Gastroesophageal sphincter (tissue), 3 donors: ENCODE measurements around the gene TGFB3.

Experiments
- POLR2AphosphoS5 ChIP-seq: sonication (generic); formaldehyde crosslinking; IDR thresholded peaks from one replicate; pipeline ENCODE4 v1.6.1; 2017; ENCODE audit warnings: antibody characterized with exemption
- TF ChIP-seq, protein P1 (sequence below), 4 experiments: fragments of 200-600 bp in 2 of 4; fragments of 450-650 bp in 2 of 4; sonication (generic) in 1 of 4; IDR thresholded peaks; one replicate each; pipeline ENCODE4 v1.5.1; 2017 to 2019; ENCODE audit warnings: antibody characterized with exemption in 4 of 4, mild to moderate bottlenecking in 2 of 4, moderate library complexity in 2 of 4

DNA sequence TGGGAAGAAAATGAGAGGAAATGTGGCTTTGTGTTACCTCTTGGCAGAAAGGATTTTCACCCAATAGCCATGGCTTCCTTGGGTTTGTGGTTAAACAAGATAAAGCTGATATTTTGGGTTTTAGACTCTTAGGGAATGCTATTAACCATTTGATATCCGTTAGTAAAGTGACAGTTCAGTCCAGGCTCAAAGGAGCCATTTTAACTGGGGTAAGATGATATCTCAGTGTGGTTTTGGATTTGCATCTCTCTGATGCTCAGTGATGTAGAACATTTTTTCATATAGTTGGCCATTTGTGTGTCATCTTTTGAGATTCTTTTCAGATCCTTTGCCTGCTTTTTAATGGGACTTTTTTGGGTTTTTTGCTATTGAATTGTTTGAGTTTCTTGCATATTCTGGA lies 33.9 kb upstream of the TGFB3 start:
- TF ChIP-seq, protein P1, sequence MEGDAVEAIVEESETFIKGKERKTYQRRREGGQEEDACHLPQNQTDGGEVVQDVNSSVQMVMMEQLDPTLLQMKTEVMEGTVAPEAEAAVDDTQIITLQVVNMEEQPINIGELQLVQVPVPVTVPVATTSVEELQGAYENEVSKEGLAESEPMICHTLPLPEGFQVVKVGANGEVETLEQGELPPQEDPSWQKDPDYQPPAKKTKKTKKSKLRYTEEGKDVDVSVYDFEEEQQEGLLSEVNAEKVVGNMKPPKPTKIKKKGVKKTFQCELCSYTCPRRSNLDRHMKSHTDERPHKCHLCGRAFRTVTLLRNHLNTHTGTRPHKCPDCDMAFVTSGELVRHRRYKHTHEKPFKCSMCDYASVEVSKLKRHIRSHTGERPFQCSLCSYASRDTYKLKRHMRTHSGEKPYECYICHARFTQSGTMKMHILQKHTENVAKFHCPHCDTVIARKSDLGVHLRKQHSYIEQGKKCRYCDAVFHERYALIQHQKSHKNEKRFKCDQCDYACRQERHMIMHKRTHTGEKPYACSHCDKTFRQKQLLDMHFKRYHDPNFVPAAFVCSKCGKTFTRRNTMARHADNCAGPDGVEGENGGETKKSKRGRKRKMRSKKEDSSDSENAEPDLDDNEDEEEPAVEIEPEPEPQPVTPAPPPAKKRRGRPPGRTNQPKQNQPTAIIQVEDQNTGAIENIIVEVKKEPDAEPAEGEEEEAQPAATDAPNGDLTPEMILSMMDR (IDR thresholded peaks at IDR 0.05): no peak
- no peak for TF ChIP-seq POLR2AphosphoS5
